Measurements from ENCODE around the gene SFTPD. TPM values are rescaled to one million over a fixed set of nuclear protein-coding genes. Genes with fewer than 3 reads are reported as not detected.
"Not testable (repeated sequence)": the region's sequence is repeated elsewhere in the genome, so short reads cannot be mapped to it uniquely, and the experiment has no call there.

The SFTPD gene
- not detected for total RNA-seq
- not detected for polyA plus RNA-seq

- no peak within 1 kb of the TSS for H3K27ac Mint-ChIP-seq
- no peak for DNase-seq
These were observed at the start of gene SFTPD for GRCh38 chr10:79948976-79949722. Gene SFTPD, minus strand, starts transcription at chr10:79949105. Its CDS starts 2,446 bp downstream, at chr10:79946659.

DNA sequence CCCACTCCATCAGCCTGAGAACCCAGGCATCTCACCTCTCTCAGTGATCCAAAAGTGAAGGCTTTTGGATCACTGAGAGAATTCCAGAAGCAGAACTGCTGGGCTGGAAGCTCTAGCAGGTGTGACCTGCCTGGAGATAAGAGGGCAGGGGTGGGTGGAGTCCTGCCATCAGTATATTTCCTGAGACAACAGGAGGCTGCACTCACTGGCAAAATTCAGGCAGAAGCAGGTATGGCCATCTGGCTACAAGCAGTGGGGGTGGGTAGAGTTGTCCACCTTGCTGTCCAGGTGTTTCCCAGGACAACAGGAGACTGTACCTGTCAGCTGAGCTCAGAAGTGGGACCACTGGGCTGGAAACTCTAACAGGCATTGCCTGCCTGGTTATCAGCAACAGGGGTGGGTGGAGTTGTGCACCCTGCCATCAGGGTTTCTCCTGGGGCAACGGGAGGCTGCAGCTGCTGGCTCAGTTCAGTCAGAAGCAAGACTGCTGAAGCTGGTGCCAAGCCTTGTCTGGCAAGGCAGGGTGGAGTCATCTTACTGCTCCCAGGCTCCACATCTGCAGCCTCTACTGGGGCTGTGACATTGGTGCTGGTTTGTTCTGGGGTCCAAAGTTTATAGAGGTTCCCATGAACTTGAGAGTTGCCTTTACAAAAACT is 47.2 kb upstream of the SFTPD start:
- H3K27me3 Mint-ChIP-seq, result peaks cover 7 to 27% of the 10 kb centered on the region in 2 donors
- Histone ChIP-seq H3K27ac (ENCODE audit: low read depth, low read length) (no peak overlapping the region), H3K4me1 (ENCODE audit: insufficient read depth, low read length) (no peaks in the 10 kb centered on the region), H3K36me3 (ENCODE audit: insufficient read depth, low read length) (no peaks in the 10 kb centered on the region), H3K4me3 (ENCODE audit: low read length) (no peak overlapping the region), H3K27me3 (ENCODE audit: insufficient read depth, low read length, poor library complexity, severe bottlenecking) (no peaks in the 10 kb centered on the region), H3K9me3 (ENCODE audit: low read length) (no peaks in the 10 kb centered on the region)
- no peak overlapping the region for H3K4me3 Mint-ChIP-seq
- no peak for DNase-seq
- no peaks in the 10 kb centered on the region for H3K36me3 Mint-ChIP-seq
- peaks cover 0 to 2% (median 0%) of the 10 kb centered on the region in 5 donors for H3K9me3 Mint-ChIP-seq
- POLR2A ChIA-PET, result no interaction called here
- no peaks in the 10 kb centered on the region for H3K4me1 Mint-ChIP-seq
- CTCF ChIA-PET, result no interaction called here
- H3K27ac Mint-ChIP-seq, result no peak overlapping the region

More at GRCh38 chr10:79948976-79949722, at the start of gene SFTPD:
- peaks cover 18 to 26% (median 19%) of the 10 kb centered on the region in 5 donors for H3K9me3 Mint-ChIP-seq
- CTCF ChIA-PET, result interaction anchor here (1.0 kb wide), 1 partner anchor 10 kb away, joined by 3 read pairs; no protein-coding TSS in a partner anchor
- no peak within 1 kb of the TSS for H3K4me3 Mint-ChIP-seq
- no peak within 1 kb of the TSS for H3K27ac ChIP-seq (ENCODE audit: low read depth, low read length)
- no peaks in the 10 kb centered on the region for H3K9me3 ChIP-seq (ENCODE audit: low read length)
- H3K4me1 Mint-ChIP-seq, result no peaks in the 10 kb centered on the region
- no peak within 1 kb of the TSS for H3K4me3 ChIP-seq (ENCODE audit: low read length)
- peaks cover 4 to 13% of the 10 kb centered on the region in 2 donors for H3K27me3 Mint-ChIP-seq
- no peaks in the 10 kb centered on the region for H3K36me3 ChIP-seq (ENCODE audit: insufficient read depth, low read length)
- no peaks in the 10 kb centered on the region for H3K4me1 ChIP-seq (ENCODE audit: insufficient read depth, low read length)
- no peaks in the 10 kb centered on the region for H3K27me3 ChIP-seq (ENCODE audit: insufficient read depth, low read length, poor library complexity, severe bottlenecking)
- POLR2A ChIA-PET, result no interaction called here
- peaks cover 0 to 5% (median 2%) of the 10 kb centered on the region in 3 donors for H3K36me3 Mint-ChIP-seq

DNA sequence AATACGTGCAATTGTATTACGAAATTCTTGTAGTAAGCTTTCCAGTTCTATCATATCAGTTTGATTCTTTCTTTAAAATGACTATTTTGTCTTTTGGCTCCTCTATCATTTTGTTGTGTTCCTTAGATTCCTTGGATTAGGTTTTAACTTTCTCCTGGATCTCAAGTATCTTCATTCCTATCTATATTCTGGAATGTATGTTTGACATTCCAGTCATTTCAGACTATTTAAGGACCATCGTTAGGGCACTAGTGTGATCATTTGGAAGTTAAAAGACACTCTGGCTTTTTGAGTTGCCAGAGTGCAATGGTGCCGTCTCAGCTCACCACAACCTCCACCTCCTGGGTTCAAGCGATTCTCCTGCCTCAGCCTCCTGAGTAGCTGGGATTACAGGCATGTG is 45.7 kb upstream of the SFTPD start:
- Histone ChIP-seq H3K9me3 (ENCODE audit: low read length) (no peaks in the 10 kb centered on the region), H3K27ac (ENCODE audit: low read depth, low read length) (no peak overlapping the region), H3K27me3 (ENCODE audit: insufficient read depth, low read length, poor library complexity, severe bottlenecking) (no peaks in the 10 kb centered on the region), H3K4me1 (ENCODE audit: insufficient read depth, low read length) (no peaks in the 10 kb centered on the region), H3K36me3 (ENCODE audit: insufficient read depth, low read length) (no peaks in the 10 kb centered on the region), H3K4me3 (ENCODE audit: low read length) (no peak overlapping the region)
- ChIA-PET POLR2A (no interaction called here), CTCF (no interaction called here)
- Mint-ChIP-seq H3K4me3 (no peak overlapping the region), H3K9me3 (peaks cover 8 to 14% (median 12%) of the 10 kb centered on the region in 5 donors), H3K36me3 (no peaks in the 10 kb centered on the region), H3K27me3 (peaks cover 1 to 21% of the 10 kb centered on the region in 2 donors), H3K27ac (no peak overlapping the region), H3K4me1 (no peaks in the 10 kb centered on the region)
- no peak for DNase-seq

GRCh38 chr10:79988199-79988598 is 39.3 kb upstream of the SFTPD start:
- H3K36me3 Mint-ChIP-seq; H3K4me3 ChIP-seq (ENCODE audit: low read length); H3K4me3 Mint-ChIP-seq; H3K36me3 ChIP-seq (ENCODE audit: insufficient read depth, low read length); H3K4me1 ChIP-seq (ENCODE audit: insufficient read depth, low read length); DNase-seq; H3K27ac ChIP-seq (ENCODE audit: low read depth, low read length); H3K4me1 Mint-ChIP-seq; CTCF ChIA-PET; H3K27ac Mint-ChIP-seq; POLR2A ChIA-PET; H3K27me3 ChIP-seq (ENCODE audit: insufficient read depth, low read length, poor library complexity, severe bottlenecking); H3K9me3 ChIP-seq (ENCODE audit: low read length): not testable (repeated sequence)
- peaks cover 13 to 26% (median 24%) of the 10 kb centered on the region in 5 donors for H3K9me3 Mint-ChIP-seq
- peaks cover 26 to 34% of the 10 kb centered on the region in 2 donors for H3K27me3 Mint-ChIP-seq

GRCh38 chr10:79986661-79987060 is 37.8 kb upstream of the SFTPD start:
- H3K27ac Mint-ChIP-seq; H3K9me3 ChIP-seq (ENCODE audit: low read length); H3K36me3 Mint-ChIP-seq; H3K27me3 ChIP-seq (ENCODE audit: insufficient read depth, low read length, poor library complexity, severe bottlenecking); H3K36me3 ChIP-seq (ENCODE audit: insufficient read depth, low read length); H3K4me3 Mint-ChIP-seq; DNase-seq; POLR2A ChIA-PET; H3K27ac ChIP-seq (ENCODE audit: low read depth, low read length); H3K4me1 ChIP-seq (ENCODE audit: insufficient read depth, low read length); H3K4me3 ChIP-seq (ENCODE audit: low read length); H3K4me1 Mint-ChIP-seq; CTCF ChIA-PET: not testable (repeated sequence)
- Mint-ChIP-seq H3K27me3 (peaks cover 26 to 38% of the 10 kb centered on the region in 2 donors), H3K9me3 (peaks cover 13 to 26% (median 24%) of the 10 kb centered on the region in 5 donors)

DNA sequence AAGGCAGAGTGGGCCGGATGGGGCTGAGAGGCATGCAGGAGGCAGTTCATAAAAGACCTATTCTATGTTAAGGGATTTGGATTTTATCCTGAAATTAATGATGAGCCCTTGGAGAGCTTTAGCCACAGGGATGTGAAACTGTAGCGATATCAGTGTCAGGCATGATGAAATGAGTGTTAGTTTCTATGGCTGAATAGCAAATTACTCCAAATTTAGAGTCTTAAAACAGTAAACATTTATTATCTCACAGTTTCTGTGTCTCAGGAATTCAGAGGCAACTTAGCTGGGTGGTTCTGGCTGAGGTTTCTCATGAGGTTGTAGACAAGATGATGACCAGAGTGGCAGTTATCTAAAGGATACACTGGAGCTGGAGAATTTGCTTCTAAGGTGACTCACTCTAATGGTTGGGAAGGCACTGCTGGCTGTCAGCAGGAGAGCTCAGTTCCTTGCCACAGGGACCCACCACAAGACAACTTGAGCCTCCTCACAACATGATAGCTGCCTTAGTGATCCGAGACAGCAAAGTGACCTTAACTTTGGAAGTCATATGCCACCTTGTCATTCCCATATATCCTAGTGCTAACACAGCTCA is 36.7 kb upstream of the SFTPD start:
- Mint-ChIP-seq H3K36me3 (no peaks in the 10 kb centered on the region), H3K27me3 (peaks cover 32 to 46% of the 10 kb centered on the region in 2 donors)

GRCh38 chr10:79984851-79985250 is 35.9 kb upstream of the SFTPD start:
- Histone ChIP-seq H3K4me3 (ENCODE audit: low read length) (no peak overlapping the region), H3K27ac (ENCODE audit: low read depth, low read length) (no peak overlapping the region), H3K27me3 (ENCODE audit: insufficient read depth, low read length, poor library complexity, severe bottlenecking) (no peaks in the 10 kb centered on the region), H3K36me3 (ENCODE audit: insufficient read depth, low read length) (no peaks in the 10 kb centered on the region), H3K4me1 (ENCODE audit: insufficient read depth, low read length) (no peaks in the 10 kb centered on the region), H3K9me3 (ENCODE audit: low read length) (no peaks in the 10 kb centered on the region)
- Mint-ChIP-seq H3K4me3 (no peak overlapping the region), H3K27me3 (peaks cover 36 to 53% of the 10 kb centered on the region in 2 donors), H3K4me1 (peaks cover 5 to 9% (median 7%) of the 10 kb centered on the region in 3 donors), H3K36me3 (no peaks in the 10 kb centered on the region), H3K9me3 (peaks cover 5 to 15% (median 13%) of the 10 kb centered on the region in 5 donors), H3K27ac (peak overlapping the region in 1 of 8 donors; percentile 16)
- POLR2A ChIA-PET, result no interaction called here
- no peak for DNase-seq
- CTCF ChIA-PET, result no interaction called here

More for the DNA sequence above, 36.7 kb upstream of the SFTPD start:
- Histone ChIP-seq H3K27me3 (ENCODE audit: insufficient read depth, low read length, poor library complexity, severe bottlenecking) (no peaks in the 10 kb centered on the region), H3K27ac (ENCODE audit: low read depth, low read length) (no peak overlapping the region), H3K4me3 (ENCODE audit: low read length) (no peak overlapping the region), H3K9me3 (ENCODE audit: low read length) (no peaks in the 10 kb centered on the region), H3K36me3 (ENCODE audit: insufficient read depth, low read length) (no peaks in the 10 kb centered on the region), H3K4me1 (ENCODE audit: insufficient read depth, low read length) (no peaks in the 10 kb centered on the region)
- CTCF ChIA-PET, result no interaction called here
- H3K4me3 Mint-ChIP-seq, result no peak overlapping the region
- peaks cover 5 to 9% (median 7%) of the 10 kb centered on the region in 3 donors for H3K4me1 Mint-ChIP-seq
- peaks cover 9 to 21% (median 19%) of the 10 kb centered on the region in 5 donors for H3K9me3 Mint-ChIP-seq
- DNase-seq, result no peak
- H3K27ac Mint-ChIP-seq, result no peak overlapping the region
- POLR2A ChIA-PET, result no interaction called here

- no peak overlapping the region for H3K27ac Mint-ChIP-seq
- peaks cover 5 to 9% (median 7%) of the 10 kb centered on the region in 3 donors for H3K4me1 Mint-ChIP-seq
- H3K27me3 ChIP-seq (ENCODE audit: insufficient read depth, low read length, poor library complexity, severe bottlenecking), result no peaks in the 10 kb centered on the region
- no peak for DNase-seq
- H3K9me3 Mint-ChIP-seq, result peaks cover 3 to 6% (median 6%) of the 10 kb centered on the region in 5 donors
- no peak overlapping the region for H3K4me3 ChIP-seq (ENCODE audit: low read length)
- no peaks in the 10 kb centered on the region for H3K4me1 ChIP-seq (ENCODE audit: insufficient read depth, low read length)
- no peaks in the 10 kb centered on the region for H3K36me3 ChIP-seq (ENCODE audit: insufficient read depth, low read length)
- peaks cover 43 to 67% of the 10 kb centered on the region in 2 donors for H3K27me3 Mint-ChIP-seq
- H3K4me3 Mint-ChIP-seq, result peak overlapping the region in 2 of 7 donors; percentile 20 to 48
- H3K27ac ChIP-seq (ENCODE audit: low read depth, low read length), result no peak overlapping the region
- ChIA-PET POLR2A (no interaction called here), CTCF (no interaction called here)
- no peaks in the 10 kb centered on the region for H3K36me3 Mint-ChIP-seq
- no peaks in the 10 kb centered on the region for H3K9me3 ChIP-seq (ENCODE audit: low read length)
These were observed 34.5 kb upstream of the SFTPD start for GRCh38 chr10:79983286-79983909.
